GM12864 (cell line): ENCODE measurements around the gene L3MBTL3.

Source experiments
- DNase-seq: peaks from one replicate; pipeline ENCODE4 v3.0.0-alpha.2; 2011; ENCODE audit warnings: low read depth
- H3K4me3 ChIP-seq: 2 replicates; pipeline ENCODE4 v1.5.1; 2011; ENCODE audit warnings: mild to moderate bottlenecking, low read depth, low read length, control low read depth
- CTCF ChIP-seq: IDR thresholded peaks from 2 replicates; pipeline ENCODE4 v1.5.1; 2011; ENCODE audit warnings: low read depth, mild to moderate bottlenecking, moderate library complexity, low read length, control low read depth, inconsistent platforms; ENCODE audit errors: missing control alignments

L3MBTL3 gene

GRCh38 chr6:130118236-130118635 is 99.9 kb downstream of the L3MBTL3 start:
- no peak for TF ChIP-seq CTCF
- no peak for DNase-seq
- no peak overlapping the region for H3K4me3 ChIP-seq

GRCh38 chr6:130119211-130119610 is 100.8 kb downstream of the L3MBTL3 start:
- H3K4me3 ChIP-seq: no peak overlapping the region
- no peak for TF ChIP-seq CTCF
- no peak for DNase-seq

GRCh38 chr6:130120731-130121130 is 102.3 kb downstream of the L3MBTL3 start:
- no peak for DNase-seq
- no peak overlapping the region for H3K4me3 ChIP-seq
- no peak for TF ChIP-seq CTCF

GRCh38 chr6:130122243-130122642 is 103.9 kb downstream of the L3MBTL3 start:
- no peak for TF ChIP-seq CTCF
- no peak for DNase-seq
- H3K4me3 ChIP-seq: no peak overlapping the region

GRCh38 chr6:130127195-130127594 is 108.8 kb downstream of the L3MBTL3 start:
- no peak for TF ChIP-seq CTCF
- H3K4me3 ChIP-seq: no peak overlapping the region
- DNase-seq: no peak

- H3K4me3 ChIP-seq: no peak overlapping the region
- no peak for TF ChIP-seq CTCF
- DNase-seq: no peak
These were observed 109.9 kb downstream of the L3MBTL3 start for GRCh38 chr6:130128326-130128725.

- no peak overlapping the region for H3K4me3 ChIP-seq
- no peak for DNase-seq
- TF ChIP-seq CTCF: no peak
These were observed 111.4 kb downstream of the L3MBTL3 start for GRCh38 chr6:130129762-130130246.
